HepG2 (cell line): ENCODE data around the gene TDRD3.

ENCODE experiments used
- FOXA3 ChIP-seq: IDR thresholded peaks from 2 replicates; pipeline ENCODE4 v1.6.1; 2016; ENCODE audit warnings: missing genetic modification reagents, missing compliant biosample characterization
- KAT8 ChIP-seq: IDR thresholded peaks from 2 replicates; pipeline ENCODE4 v1.6.1; 2016; ENCODE audit warnings: missing genetic modification reagents, missing compliant biosample characterization
- MYNN ChIP-seq: sonication (generic); formaldehyde crosslinking; IDR thresholded peaks from 2 replicates; pipeline ENCODE4 v1.4.0; 2020; ENCODE audit warnings: mild to moderate bottlenecking, low read depth, missing genetic modification reagents
- PHF20 ChIP-seq: sonication (generic); formaldehyde crosslinking; IDR thresholded peaks from 2 replicates; pipeline ENCODE4 v1.5.0; 2020; ENCODE audit warnings: mild to moderate bottlenecking, missing genetic modification reagents
- POLR2AphosphoS5 ChIP-seq: IDR thresholded peaks from 2 replicates; pipeline ENCODE4 v1.6.1; 2012; ENCODE audit warnings: low read depth, low read length
- REL ChIP-seq: sonication (generic); formaldehyde crosslinking; conservative IDR thresholded peaks from 2 replicates; pipeline ENCODE4 v1.8.0; 2022; ENCODE audit warnings: mild to moderate bottlenecking, missing genetic modification reagents, moderate library complexity
- ZNF253 ChIP-seq: sonication (generic); formaldehyde crosslinking; IDR thresholded peaks from 2 replicates; pipeline ENCODE4 v1.8.0; 2022; ENCODE audit warnings: mild to moderate bottlenecking, missing genetic modification reagents, borderline replicate concordance
- ZNF326 ChIP-seq: sonication (generic); formaldehyde crosslinking; IDR thresholded peaks from 2 replicates; pipeline ENCODE4 v1.4.0; 2020; ENCODE audit warnings: missing genetic modification reagents, borderline replicate concordance
- TF ChIP-seq, protein P1 (sequence below): fragments of 450-650 bp; IDR thresholded peaks from 2 replicates; pipeline ENCODE4 v1.6.1; 2016
- TF ChIP-seq, protein P2 (sequence below): sonication (generic); formaldehyde crosslinking; IDR thresholded peaks from 2 replicates; pipeline ENCODE4 v1.4.0; 2020; ENCODE audit warnings: missing genetic modification reagents, mild to moderate bottlenecking, borderline replicate concordance
- TF ChIP-seq, protein P3 (sequence below): sonication (generic); formaldehyde crosslinking; IDR thresholded peaks from 2 replicates; pipeline ENCODE4 v1.5.0; 2020; ENCODE audit warnings: mild to moderate bottlenecking, missing genetic modification reagents, moderate library complexity
- TF ChIP-seq, protein P4 (sequence below): sonication (generic); formaldehyde crosslinking; IDR thresholded peaks from 2 replicates; pipeline ENCODE4 v1.4.0; 2020; ENCODE audit warnings: mild to moderate bottlenecking, missing genetic modification reagents

DNA sequence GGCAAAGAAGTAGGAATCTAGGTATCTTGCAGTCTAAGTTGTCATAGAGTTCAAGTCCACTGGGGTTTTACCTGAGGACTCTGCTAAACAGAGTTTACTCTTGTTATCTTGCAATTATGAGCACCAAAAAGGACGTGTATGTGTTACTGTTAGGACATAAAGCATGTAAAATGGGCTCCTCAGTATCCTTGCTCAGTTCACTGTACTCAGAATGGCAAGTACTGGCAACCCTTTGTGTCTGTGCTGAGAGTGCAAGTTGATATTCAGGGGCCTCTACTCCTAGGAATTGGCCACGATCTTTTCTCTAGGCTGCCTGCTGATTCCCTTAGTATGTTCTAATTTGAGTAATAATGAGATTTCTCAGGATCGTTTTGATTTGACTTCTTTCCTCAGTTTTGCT lies 13.3 kb downstream of the TDRD3 start:
- TF ChIP-seq ZNF326 (no peak), POLR2AphosphoS5 (no peak), KAT8 (no peak), FOXA3 (CRISPR knock-in tag) (no peak), PHF20 (CRISPR knock-in tag) (no peak), ZNF253 (CRISPR knock-in tag) (no peak), MYNN (no peak), REL (no peak)
- TF ChIP-seq, protein P1, sequence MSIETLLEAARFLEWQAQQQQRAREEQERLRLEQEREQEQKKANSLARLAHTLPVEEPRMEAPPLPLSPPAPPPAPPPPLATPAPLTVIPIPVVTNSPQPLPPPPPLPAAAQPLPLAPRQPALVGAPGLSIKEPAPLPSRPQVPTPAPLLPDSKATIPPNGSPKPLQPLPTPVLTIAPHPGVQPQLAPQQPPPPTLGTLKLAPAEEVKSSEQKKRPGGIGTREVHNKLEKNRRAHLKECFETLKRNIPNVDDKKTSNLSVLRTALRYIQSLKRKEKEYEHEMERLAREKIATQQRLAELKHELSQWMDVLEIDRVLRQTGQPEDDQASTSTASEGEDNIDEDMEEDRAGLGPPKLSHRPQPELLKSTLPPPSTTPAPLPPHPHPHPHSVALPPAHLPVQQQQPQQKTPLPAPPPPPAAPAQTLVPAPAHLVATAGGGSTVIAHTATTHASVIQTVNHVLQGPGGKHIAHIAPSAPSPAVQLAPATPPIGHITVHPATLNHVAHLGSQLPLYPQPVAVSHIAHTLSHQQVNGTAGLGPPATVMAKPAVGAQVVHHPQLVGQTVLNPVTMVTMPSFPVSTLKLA, result no peak
- TF ChIP-seq, protein P2, sequence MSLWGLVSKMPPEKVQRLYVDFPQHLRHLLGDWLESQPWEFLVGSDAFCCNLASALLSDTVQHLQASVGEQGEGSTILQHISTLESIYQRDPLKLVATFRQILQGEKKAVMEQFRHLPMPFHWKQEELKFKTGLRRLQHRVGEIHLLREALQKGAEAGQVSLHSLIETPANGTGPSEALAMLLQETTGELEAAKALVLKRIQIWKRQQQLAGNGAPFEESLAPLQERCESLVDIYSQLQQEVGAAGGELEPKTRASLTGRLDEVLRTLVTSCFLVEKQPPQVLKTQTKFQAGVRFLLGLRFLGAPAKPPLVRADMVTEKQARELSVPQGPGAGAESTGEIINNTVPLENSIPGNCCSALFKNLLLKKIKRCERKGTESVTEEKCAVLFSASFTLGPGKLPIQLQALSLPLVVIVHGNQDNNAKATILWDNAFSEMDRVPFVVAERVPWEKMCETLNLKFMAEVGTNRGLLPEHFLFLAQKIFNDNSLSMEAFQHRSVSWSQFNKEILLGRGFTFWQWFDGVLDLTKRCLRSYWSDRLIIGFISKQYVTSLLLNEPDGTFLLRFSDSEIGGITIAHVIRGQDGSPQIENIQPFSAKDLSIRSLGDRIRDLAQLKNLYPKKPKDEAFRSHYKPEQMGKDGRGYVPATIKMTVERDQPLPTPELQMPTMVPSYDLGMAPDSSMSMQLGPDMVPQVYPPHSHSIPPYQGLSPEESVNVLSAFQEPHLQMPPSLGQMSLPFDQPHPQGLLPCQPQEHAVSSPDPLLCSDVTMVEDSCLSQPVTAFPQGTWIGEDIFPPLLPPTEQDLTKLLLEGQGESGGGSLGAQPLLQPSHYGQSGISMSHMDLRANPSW, result no peak
- TF ChIP-seq, protein P3, sequence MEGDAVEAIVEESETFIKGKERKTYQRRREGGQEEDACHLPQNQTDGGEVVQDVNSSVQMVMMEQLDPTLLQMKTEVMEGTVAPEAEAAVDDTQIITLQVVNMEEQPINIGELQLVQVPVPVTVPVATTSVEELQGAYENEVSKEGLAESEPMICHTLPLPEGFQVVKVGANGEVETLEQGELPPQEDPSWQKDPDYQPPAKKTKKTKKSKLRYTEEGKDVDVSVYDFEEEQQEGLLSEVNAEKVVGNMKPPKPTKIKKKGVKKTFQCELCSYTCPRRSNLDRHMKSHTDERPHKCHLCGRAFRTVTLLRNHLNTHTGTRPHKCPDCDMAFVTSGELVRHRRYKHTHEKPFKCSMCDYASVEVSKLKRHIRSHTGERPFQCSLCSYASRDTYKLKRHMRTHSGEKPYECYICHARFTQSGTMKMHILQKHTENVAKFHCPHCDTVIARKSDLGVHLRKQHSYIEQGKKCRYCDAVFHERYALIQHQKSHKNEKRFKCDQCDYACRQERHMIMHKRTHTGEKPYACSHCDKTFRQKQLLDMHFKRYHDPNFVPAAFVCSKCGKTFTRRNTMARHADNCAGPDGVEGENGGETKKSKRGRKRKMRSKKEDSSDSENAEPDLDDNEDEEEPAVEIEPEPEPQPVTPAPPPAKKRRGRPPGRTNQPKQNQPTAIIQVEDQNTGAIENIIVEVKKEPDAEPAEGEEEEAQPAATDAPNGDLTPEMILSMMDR (CRISPR knock-in tag), result no peak
- TF ChIP-seq, protein P4, sequence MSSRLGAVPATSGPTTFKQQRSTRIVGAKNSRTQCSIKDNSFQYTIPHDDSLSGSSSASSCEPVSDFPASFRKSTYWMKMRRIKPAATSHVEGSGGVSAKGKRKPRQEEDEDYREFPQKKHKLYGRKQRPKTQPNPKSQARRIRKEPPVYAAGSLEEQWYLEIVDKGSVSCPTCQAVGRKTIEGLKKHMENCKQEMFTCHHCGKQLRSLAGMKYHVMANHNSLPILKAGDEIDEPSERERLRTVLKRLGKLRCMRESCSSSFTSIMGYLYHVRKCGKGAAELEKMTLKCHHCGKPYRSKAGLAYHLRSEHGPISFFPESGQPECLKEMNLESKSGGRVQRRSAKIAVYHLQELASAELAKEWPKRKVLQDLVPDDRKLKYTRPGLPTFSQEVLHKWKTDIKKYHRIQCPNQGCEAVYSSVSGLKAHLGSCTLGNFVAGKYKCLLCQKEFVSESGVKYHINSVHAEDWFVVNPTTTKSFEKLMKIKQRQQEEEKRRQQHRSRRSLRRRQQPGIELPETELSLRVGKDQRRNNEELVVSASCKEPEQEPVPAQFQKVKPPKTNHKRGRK, result no peak
